H9 (cell line): Measurements from ENCODE around the gene GATA2. TPM values are rescaled to one million over a fixed set of nuclear protein-coding genes. Genes with fewer than 3 reads are reported as not detected.

ENCODE experiments used
- DNase-seq: peaks from one replicate; pipeline ENCODE4 v3.0.0-alpha.2; 2017
- H2AFZ ChIP-seq: one replicate; pipeline ENCODE4 v1.6.1; 2013; ENCODE audit warnings: mild to moderate bottlenecking, low read length, control low read depth, moderate library complexity
- H2AK5ac ChIP-seq: 2 replicates; pipeline ENCODE4 v1.6.1; 2013; ENCODE audit warnings: low read length, control low read depth, mixed read lengths; ENCODE audit not compliant: insufficient read length
- H2BK120ac ChIP-seq: one replicate; pipeline ENCODE4 v1.6.1; 2013; ENCODE audit warnings: low read depth, mild to moderate bottlenecking, low read length, control low read depth, inconsistent platforms; ENCODE audit not compliant: poor library complexity, severe bottlenecking
- H2BK12ac ChIP-seq: 2 replicates; pipeline ENCODE4 v1.6.1; 2013; ENCODE audit warnings: low read length, control low read depth, mixed read lengths, low read depth; ENCODE audit not compliant: insufficient read length
- H2BK15ac ChIP-seq: 2 replicates; pipeline ENCODE4 v1.6.1; 2013; ENCODE audit warnings: low read depth, low read length, control low read depth
- H2BK20ac ChIP-seq: one replicate; pipeline ENCODE4 v1.6.1; 2013; ENCODE audit warnings: low read depth, mild to moderate bottlenecking, low read length, control low read depth, inconsistent platforms; ENCODE audit not compliant: poor library complexity, severe bottlenecking
- H2BK5ac ChIP-seq: 2 replicates; pipeline ENCODE4 v1.6.1; 2013; ENCODE audit warnings: low read length, control low read depth, mixed read lengths; ENCODE audit not compliant: insufficient read length
- H3K14ac ChIP-seq: 2 replicates; pipeline ENCODE4 v1.6.1; 2013; ENCODE audit warnings: low read length, control low read depth; ENCODE audit not compliant: insufficient read depth
- H3K18ac ChIP-seq: 2 replicates; pipeline ENCODE4 v1.6.1; 2013; ENCODE audit warnings: low read depth, mild to moderate bottlenecking, mixed read lengths, low read length, control low read depth; ENCODE audit not compliant: insufficient read length
- H3K23ac ChIP-seq: 2 replicates; pipeline ENCODE4 v1.6.1; 2013; ENCODE audit warnings: low read length, control low read depth, mixed read lengths, low read depth; ENCODE audit not compliant: insufficient read length
- H3K23me2 ChIP-seq: 2 replicates; pipeline ENCODE4 v1.6.1; 2013; ENCODE audit warnings: low read depth, mild to moderate bottlenecking, mixed read lengths, low read length, control low read depth; ENCODE audit not compliant: insufficient read length, poor library complexity, severe bottlenecking
- H3K27ac ChIP-seq: 2 replicates; pipeline ENCODE4 v1.5.1; 2013; ENCODE audit warnings: low read length, control low read depth, mixed read lengths, low read depth; ENCODE audit not compliant: insufficient read length
- H3K27me3 ChIP-seq: 2 replicates; pipeline ENCODE4 v1.6.1; 2013; ENCODE audit warnings: low read length, control low read depth, inconsistent platforms; ENCODE audit not compliant: insufficient read depth
- H3K4ac ChIP-seq: 2 replicates; pipeline ENCODE4 v1.6.1; 2013; ENCODE audit warnings: low read depth, mild to moderate bottlenecking, control low read depth, inconsistent platforms, low read length, moderate library complexity
- H3K4me1 ChIP-seq: 2 replicates; pipeline ENCODE4 v1.6.1; 2013; ENCODE audit warnings: low read length, control low read depth, inconsistent platforms; ENCODE audit not compliant: insufficient read depth
- H3K4me2 ChIP-seq: 2 replicates; pipeline ENCODE4 v1.6.1; 2013; ENCODE audit warnings: low read length, control low read depth, mixed read lengths; ENCODE audit not compliant: insufficient read length, insufficient read depth
- H3K56ac ChIP-seq: 2 replicates; pipeline ENCODE4 v1.6.1; 2013; ENCODE audit warnings: low read depth, mild to moderate bottlenecking, mixed read lengths, low read length, control low read depth; ENCODE audit not compliant: insufficient read length
- H3K79me1 ChIP-seq: 2 replicates; pipeline ENCODE4 v1.6.1; 2013; ENCODE audit warnings: low read depth, mild to moderate bottlenecking, moderate library complexity, low read length, control low read depth, inconsistent platforms; ENCODE audit not compliant: insufficient read depth, poor library complexity, severe bottlenecking
- H3K79me2 ChIP-seq: 2 replicates; pipeline ENCODE4 v1.6.1; 2013; ENCODE audit warnings: low read length, control low read depth, inconsistent platforms; ENCODE audit not compliant: insufficient read depth
- H3K9ac ChIP-seq: 2 replicates; pipeline ENCODE4 v1.6.1; 2013; ENCODE audit warnings: low read length, control low read depth, mixed read lengths; ENCODE audit not compliant: insufficient read length; ENCODE audit errors: extremely low read depth
- H3K9me3 ChIP-seq: one replicate; pipeline ENCODE4 v1.6.1; 2013; ENCODE audit warnings: low read depth, low read length, inconsistent platforms; ENCODE audit not compliant: control insufficient read depth
- H3T11ph ChIP-seq: one replicate; pipeline ENCODE4 v1.6.1; 2013; ENCODE audit warnings: mild to moderate bottlenecking, low read length, control low read depth, inconsistent platforms
- H4K20me1 ChIP-seq: one replicate; pipeline ENCODE4 v1.6.1; 2013; ENCODE audit not compliant: control insufficient read depth, insufficient read length, insufficient read depth
- H4K5ac ChIP-seq: 2 replicates; pipeline ENCODE4 v1.6.1; 2013; ENCODE audit warnings: low read depth, mild to moderate bottlenecking, mixed read lengths, low read length, control low read depth; ENCODE audit not compliant: insufficient read length
- H4K8ac ChIP-seq: replicated peaks from 2 replicates; pipeline ENCODE4 v1.6.1; 2013; ENCODE audit warnings: low read length, control low read depth, mixed read lengths, low read depth; ENCODE audit not compliant: insufficient read length
- H4K91ac ChIP-seq: 2 replicates; pipeline ENCODE4 v1.6.1; 2013; ENCODE audit warnings: low read depth, mild to moderate bottlenecking, moderate library complexity, mixed read lengths, low read length, control low read depth; ENCODE audit not compliant: insufficient read length
- H3K27ac Mint-ChIP-seq, 3 experiments: 2 replicates in 2 of 3; 3 replicates in 1 of 3; pipeline ENCODE4 v1.8.0; 2020 to 2021; ENCODE audit warnings: mixed read lengths in 3 of 3, mild to moderate bottlenecking in 1 of 3, moderate library complexity in 1 of 3
- H3K27me3 Mint-ChIP-seq: 2 replicates; pipeline ENCODE4 v1.8.0; 2021; ENCODE audit warnings: low read depth, mild to moderate bottlenecking, moderate library complexity, mixed read lengths
- H3K36me3 Mint-ChIP-seq, 3 experiments: 2 replicates in 2 of 3; 3 replicates in 1 of 3; pipeline ENCODE4 v1.8.0; 2020 to 2021; ENCODE audit warnings: low read depth in 3 of 3, mixed read lengths in 3 of 3; ENCODE audit not compliant: insufficient read depth in 1 of 3
- H3K4me1 Mint-ChIP-seq, 2 experiments: 2 replicates each; pipeline ENCODE4 v1.8.0; 2020; ENCODE audit warnings: mixed read lengths in 2 of 2
- H3K4me3 Mint-ChIP-seq, 2 experiments: 2 replicates in 1 of 2; 3 replicates in 1 of 2; pipeline ENCODE4 v1.8.0; 2020 to 2021; ENCODE audit warnings: mild to moderate bottlenecking in 2 of 2, mixed read lengths in 2 of 2, moderate library complexity in 1 of 2
- H3K9me3 Mint-ChIP-seq, 2 experiments: 2 replicates in 1 of 2; 3 replicates in 1 of 2; pipeline ENCODE4 v1.8.0; 2020; ENCODE audit warnings: mild to moderate bottlenecking in 2 of 2, mixed read lengths in 2 of 2, moderate library complexity in 1 of 2
- WGBS: extraction: QIAGEN DNeasy Blood & Tissue Kit; methylation state at CpG from one replicate; pipeline ENCODE4 v1.1.7; 2013; ENCODE audit warnings: missing lambda C conversion rate, low lambda C conversion rate, mixed read lengths; ENCODE audit not compliant: insufficient read length; ENCODE audit errors: extremely low coverage; 5-methylcytosine and 5-hydroxymethylcytosine counted together
- total RNA-seq: library from RNA; stranded (reverse); gene quantifications from 2 replicates; pipeline ENCODE4 v1.2.1, GENCODE V29; 2021
- TF ChIP-seq, protein P1 (sequence below): fragments of 200-600 bp; sonication (generic); conservative IDR thresholded peaks from 3 replicates; pipeline ENCODE4 v1.8.0; 2021; ENCODE audit warnings: antibody characterized with exemption, mild to moderate bottlenecking

The GATA2 gene
- total RNA-seq, 1 experiment from 2014 or later, result 1.9 TPM

DNA sequence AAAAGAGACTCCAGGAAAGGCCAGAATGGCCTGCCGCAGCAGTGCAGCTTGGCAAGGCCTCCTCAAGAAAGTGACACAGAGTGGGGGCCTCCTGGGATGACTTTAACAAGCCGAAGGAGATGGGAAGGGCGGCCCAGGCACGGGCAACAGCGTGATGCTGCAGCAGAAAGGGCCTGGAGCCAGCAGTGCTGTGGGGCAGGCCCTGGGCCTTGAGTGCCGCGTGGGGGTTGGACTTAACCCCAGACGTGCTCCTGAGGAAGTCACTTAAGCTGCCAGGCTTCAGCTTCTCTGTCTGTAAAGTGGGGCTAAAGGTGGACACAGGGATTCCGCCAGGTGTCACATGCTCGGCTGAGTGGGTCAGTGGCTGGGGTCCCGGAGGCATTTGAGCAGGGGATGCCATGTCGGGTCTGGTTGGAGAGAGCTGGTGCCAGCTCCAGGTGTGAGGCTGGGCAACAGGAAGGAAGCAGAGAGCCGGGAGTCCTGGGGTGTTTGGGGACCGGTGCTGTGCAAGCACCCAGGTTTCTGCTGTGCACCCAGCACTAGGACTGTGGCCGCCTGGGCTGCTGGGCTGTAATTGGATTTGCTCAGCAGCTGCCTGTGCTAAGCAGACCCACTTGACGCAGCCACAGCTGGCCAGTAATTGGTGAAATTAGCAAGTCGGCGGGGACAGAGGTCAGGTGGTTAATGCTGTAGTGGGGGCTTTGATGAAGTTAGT lies 34.1 kb downstream of the GATA2 start:
- H3K4me1 Mint-ChIP-seq, result peaks cover 6 to 13% of the 10 kb centered on the region in 2 experiments; a peak in 3 of 4 replicates
- no CpG with 5 or more reads among the region's 18 CpGs for WGBS
- Histone ChIP-seq H3K4me2 (no peak overlapping the region), H2AFZ (no peak overlapping the region), H2AK5ac (no peak overlapping the region), H3K23me2 (no peaks in the 10 kb centered on the region), H3K18ac (no peak overlapping the region), H3K4me1 (no peaks in the 10 kb centered on the region), H2BK15ac (no peak overlapping the region), H3K27ac (no peak overlapping the region), H4K5ac (no peak overlapping the region), H4K91ac (no peak overlapping the region), H3K23ac (no peak overlapping the region), H2BK20ac (no peak overlapping the region), H3K4ac (no peak overlapping the region), H4K8ac (no peak overlapping the region), H3K9me3 (no peaks in the 10 kb centered on the region), H2BK120ac (no peak overlapping the region), H2BK12ac (no peak overlapping the region), H3T11ph (no peak overlapping the region), H3K56ac (no peak overlapping the region), H3K9ac (no peak overlapping the region), H3K27me3 (no peaks in the 10 kb centered on the region), H4K20me1 (no peaks in the 10 kb centered on the region), H3K79me1 (no peaks in the 10 kb centered on the region), H3K79me2 (no peaks in the 10 kb centered on the region), H2BK5ac (no peak overlapping the region), H3K14ac (no peak overlapping the region)
- H3K27me3 Mint-ChIP-seq, result peaks cover 72% of the 10 kb centered on the region
- H3K4me3 Mint-ChIP-seq, result no peak overlapping the region
- H3K27ac Mint-ChIP-seq, result no peak overlapping the region
- H3K9me3 Mint-ChIP-seq, result peaks cover 0 to 2% of the 10 kb centered on the region in 2 experiments; a peak in 2 of 5 replicates
- TF ChIP-seq, protein P1, sequence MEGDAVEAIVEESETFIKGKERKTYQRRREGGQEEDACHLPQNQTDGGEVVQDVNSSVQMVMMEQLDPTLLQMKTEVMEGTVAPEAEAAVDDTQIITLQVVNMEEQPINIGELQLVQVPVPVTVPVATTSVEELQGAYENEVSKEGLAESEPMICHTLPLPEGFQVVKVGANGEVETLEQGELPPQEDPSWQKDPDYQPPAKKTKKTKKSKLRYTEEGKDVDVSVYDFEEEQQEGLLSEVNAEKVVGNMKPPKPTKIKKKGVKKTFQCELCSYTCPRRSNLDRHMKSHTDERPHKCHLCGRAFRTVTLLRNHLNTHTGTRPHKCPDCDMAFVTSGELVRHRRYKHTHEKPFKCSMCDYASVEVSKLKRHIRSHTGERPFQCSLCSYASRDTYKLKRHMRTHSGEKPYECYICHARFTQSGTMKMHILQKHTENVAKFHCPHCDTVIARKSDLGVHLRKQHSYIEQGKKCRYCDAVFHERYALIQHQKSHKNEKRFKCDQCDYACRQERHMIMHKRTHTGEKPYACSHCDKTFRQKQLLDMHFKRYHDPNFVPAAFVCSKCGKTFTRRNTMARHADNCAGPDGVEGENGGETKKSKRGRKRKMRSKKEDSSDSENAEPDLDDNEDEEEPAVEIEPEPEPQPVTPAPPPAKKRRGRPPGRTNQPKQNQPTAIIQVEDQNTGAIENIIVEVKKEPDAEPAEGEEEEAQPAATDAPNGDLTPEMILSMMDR, result no peak
- no peak for DNase-seq
- no peaks in the 10 kb centered on the region for H3K36me3 Mint-ChIP-seq
